CD4-positive, alpha-beta T cell treated with Interleukin-15 for 4 hours (primary cell): ENCODE measurements around the gene FASTK.
A peak's percentile ranks its signal among the peaks of the same experiment; 100 is the strongest.

Experiments
- DNase-seq: peaks from one replicate; pipeline ENCODE4 v3.0.0-alpha.2; 2020; ENCODE audit warnings: low spot score

Gene FASTK, protein sequence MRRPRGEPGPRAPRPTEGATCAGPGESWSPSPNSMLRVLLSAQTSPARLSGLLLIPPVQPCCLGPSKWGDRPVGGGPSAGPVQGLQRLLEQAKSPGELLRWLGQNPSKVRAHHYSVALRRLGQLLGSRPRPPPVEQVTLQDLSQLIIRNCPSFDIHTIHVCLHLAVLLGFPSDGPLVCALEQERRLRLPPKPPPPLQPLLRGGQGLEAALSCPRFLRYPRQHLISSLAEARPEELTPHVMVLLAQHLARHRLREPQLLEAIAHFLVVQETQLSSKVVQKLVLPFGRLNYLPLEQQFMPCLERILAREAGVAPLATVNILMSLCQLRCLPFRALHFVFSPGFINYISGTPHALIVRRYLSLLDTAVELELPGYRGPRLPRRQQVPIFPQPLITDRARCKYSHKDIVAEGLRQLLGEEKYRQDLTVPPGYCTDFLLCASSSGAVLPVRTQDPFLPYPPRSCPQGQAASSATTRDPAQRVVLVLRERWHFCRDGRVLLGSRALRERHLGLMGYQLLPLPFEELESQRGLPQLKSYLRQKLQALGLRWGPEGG

DNA sequence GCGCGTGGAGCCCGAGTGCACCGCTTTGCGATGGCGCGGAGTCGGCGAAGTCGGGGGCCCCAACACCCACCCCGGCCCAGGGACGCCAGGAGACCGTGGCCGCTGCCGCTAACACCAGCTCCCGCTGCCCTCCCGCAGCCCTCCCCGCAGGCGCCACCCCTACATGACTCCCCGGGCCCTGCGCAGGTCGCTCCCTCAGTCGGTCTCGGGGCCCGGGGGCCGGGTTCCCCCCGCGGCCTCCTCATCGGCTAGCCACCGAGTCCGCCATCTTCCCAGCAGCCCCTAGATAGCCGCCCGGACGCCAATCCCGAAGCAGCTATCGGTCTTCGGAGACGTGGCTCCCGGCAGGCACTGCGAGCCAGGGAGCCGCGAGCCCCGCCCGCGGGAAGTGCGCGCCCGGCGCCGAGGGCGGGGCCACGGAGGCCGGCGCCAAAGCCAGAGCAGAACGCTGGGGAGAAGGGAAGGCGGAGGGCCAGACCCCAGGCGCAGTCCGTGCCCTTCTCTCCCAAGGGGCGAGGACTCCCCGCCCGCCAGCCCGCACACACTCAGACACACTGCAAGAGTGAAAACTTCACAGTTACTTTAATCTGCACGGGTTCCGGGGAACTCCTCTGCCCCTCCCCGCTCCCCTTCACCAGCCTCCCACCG, at the start of gene FASTK:
Gene FASTK (minus strand): TSS at position 288 of the 648 bp plus-strand sequence. CDS start 43 bp downstream, at position 245.
- DNase-seq: peak; percentile 87

DNA sequence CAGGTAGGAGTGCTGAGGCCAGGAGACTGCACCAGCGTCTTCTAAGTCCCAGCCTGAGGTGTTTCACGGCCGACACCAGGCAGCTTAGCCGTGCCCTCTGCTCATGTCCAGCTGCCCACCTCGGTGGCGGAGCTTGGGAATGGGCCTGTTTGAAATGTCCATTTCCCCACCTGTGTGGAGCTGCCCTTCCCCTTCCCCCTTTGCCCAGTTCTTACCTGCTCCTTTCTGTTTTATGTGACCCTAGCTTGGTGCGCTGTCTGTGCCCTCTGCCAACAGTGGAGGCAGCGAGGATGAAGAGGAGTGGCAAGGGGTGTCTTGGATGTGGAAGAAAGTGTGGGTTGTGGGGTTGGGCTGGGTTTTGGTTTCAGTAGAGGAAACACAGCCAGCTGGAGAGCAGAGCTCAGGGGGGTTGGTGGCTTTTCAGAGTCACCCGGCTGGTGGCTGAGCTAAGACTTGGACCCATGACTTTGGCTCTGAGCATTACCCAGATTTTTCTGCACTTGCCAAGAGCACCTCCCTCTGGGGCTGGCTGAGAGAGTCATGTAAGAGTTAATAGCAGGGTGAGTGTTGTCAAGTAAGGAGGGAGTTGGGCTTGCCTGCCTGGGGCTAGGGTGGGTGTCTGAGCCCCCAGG, 49.5 kb upstream of the FASTK start:
- no peak for DNase-seq

DNA sequence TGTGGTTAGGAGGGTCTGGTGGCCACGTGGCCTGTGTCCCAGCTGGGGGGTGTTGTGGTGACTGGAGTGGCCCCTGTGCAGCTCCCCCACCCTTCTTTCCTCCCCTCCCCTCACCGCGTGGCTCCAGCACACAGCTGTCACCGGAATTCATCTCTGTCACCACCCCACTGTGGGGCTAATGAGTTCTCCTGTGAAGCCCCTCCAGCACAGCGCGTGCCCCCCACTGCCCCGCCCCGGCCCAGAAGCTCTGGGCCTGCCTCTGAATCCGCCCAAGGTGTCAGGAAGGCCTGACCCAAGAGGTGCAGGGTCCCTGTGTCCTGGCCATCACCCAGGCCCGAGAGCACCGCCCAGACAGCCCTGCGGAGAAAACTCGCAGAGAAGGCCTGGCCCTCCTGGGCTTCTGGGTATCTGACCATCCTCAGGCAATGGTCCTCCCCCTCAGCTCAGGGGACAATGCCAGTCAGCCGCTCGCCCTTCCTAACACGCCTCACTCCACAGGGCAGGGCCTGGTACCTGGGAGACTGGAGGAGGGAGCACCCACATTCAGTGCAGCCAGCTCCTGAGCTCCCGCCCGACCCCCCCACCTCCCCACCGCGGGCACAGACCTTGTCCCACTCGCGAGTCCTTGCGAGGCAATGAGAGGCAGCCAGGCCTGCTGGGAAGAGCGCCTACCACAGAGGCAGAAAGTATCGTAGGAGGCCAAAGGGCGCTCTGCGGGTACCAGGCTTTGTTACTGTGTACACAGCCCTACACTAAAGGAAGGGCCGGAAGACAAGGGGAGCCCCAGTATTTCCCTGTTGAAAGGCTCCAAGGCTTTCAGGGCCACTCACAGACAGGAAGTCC, 48.7 kb upstream of the FASTK start:
- no peak for DNase-seq

DNA sequence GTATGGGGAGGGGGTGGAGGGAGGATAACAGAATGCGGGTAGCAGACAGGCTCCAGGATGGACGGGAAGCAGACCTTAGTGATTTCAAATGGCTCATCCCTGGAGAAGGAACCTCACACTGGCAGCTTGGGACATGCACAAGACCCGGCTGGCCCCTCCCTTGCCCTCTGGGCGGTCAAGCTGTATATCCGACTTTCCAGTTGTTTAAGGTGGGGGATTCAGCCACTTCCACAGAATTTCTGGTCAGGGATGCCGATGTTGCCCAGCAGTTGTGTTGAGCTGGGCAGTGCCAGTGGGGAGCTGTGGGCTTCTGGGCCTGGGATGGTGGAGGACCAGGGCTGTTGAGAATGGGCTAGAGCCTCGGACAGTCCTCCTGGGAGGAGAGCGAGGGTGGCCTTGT, 48.1 kb upstream of the FASTK start:
- DNase-seq: no peak

DNA sequence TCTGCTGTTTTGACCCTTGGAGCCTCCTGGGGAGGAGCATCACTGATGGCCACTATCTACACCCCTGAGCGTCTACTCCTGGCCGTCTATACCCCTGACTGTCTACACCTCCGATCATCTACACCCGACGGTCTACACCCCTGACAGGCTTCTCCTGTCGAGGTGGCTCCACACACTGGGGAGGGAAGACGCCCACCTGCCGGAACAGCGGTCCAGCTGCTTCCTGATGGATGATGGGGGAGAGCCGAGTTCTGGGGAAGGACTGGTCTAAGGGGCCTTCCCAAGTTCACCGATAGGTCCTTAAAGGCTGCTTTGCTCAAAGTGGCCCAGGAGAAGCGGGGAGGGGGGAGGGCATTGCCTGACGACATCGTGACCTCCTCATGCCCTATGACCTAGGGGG, 47.5 kb upstream of the FASTK start:
- no peak for DNase-seq

DNA sequence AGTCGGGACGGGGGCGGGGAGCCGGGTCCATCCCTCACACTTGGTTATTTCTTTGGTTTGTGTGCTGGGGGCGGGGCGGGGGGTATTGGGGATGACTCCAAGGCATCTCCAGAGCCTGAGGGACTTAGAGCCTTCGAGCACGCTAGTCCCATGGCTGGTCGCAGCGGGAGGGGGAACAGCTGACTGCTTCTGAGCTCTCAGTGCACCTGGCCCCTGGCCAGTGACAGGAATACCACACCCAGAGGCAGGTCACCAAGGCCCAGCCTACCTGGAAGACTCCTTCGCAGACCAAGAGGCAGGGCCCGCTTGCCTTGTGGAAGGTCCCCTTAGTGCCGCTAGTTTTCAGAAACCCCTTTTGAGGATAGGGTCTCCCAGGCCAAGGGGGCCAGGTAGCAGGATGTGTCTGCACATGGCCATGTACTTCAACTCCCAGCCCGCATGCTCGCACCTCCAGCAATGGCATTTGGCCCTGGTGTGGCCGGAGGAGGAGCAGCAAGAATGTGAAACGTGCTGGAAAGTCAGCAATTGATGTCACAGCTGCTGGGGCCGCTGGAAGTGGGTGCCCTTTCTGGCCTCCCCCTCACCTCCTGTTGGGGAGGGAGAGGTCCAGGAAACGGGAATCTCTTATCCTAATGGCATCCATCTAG, 46.0 kb upstream of the FASTK start:
- no peak for DNase-seq

DNA sequence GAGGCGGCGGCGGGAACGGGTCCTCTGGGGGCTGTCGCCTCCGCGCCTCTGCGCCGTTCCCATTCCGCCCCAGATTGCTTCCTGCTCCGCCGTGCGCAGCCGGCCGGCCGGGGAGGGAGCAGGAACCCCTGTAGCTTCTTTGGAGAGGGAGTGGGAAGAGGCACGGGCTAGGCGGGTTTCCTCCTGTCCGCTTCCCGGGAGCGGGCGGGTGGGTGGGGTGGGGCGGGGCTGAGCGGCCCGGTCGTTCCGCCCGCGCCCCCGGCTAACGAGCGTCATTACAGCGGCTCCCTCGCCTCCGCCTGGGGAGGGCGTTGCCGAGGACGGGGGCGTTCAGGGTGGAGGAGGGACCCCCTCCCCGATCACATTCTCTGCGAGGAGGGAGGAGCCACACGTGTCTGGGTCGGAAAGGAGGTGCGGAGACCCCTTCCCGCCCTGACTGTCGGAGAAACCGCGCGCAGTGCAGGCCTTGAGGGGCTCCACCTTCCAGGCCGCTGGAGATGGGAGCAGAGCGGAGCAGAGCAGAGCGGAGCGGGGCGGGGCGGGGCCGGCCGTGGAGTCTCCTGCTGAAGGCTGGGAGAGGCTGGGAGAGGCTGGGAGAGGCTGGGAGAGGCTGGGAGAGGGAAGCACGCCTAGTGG, 45.4 kb upstream of the FASTK start:
- DNase-seq: no peak

DNA sequence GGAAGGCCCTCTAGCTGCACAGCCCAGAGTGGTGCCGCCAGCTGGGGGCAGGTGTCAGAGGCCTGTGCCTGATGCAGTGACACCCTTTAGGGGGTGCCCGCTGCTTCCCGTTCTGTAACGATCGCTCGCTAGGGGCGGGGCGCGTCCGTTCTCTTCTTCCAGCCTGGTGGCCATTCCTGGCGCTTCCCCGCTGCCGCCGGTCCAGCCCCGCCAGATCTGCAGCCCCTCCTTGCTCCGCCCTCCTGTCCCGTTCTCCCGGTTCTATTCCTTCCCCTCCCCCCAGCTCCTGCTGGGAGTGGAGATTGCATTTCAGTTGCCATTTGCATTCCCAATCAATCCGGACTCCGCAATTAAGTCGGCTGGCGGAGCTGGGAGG, 44.8 kb upstream of the FASTK start:
- no peak for DNase-seq

DNA sequence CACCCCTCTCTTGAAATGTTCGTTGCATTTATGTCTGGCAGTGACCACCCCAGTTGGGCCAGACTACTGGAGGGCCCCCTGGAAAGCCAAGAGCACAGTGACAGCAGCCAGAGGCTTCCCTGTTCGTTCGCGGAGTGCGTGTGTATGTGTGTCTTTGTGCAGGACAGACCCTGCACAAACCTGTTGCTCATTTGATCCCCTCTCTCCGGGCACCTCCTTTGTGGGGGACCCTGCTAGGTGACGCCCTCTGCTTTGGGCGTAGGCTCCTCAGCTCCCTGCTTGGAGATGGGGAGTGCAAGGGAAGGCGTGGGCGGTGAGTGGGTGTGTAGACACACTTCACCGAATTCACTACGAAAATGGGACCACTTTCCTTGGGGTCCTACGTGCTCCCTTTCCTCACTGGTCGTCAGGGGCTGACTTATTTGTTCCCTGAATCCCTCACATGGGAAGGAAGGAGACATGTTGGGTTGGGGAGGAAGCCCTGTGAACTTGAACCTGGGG, 44.3 kb upstream of the FASTK start:
- DNase-seq: no peak

DNA sequence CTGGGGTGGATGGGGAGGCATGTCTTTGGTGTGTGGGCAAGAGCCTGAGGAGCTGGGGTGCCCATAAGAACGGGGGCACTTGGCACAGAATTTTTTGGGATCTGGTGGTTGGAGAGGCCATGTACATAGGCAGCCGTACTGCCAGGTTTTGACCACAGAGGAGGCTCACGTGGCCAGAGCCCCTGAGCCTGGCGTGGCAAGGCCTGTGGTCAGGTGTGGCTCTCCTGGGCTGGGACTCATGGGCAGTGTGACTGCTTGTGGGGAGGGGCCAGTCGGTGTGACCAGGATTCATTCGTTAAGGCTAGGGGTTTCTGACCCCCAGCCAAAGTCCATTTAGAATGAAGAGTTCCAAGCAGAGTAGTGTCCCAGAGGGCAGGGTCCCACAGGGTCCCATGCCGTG, 43.9 kb upstream of the FASTK start:
- DNase-seq: no peak

DNA sequence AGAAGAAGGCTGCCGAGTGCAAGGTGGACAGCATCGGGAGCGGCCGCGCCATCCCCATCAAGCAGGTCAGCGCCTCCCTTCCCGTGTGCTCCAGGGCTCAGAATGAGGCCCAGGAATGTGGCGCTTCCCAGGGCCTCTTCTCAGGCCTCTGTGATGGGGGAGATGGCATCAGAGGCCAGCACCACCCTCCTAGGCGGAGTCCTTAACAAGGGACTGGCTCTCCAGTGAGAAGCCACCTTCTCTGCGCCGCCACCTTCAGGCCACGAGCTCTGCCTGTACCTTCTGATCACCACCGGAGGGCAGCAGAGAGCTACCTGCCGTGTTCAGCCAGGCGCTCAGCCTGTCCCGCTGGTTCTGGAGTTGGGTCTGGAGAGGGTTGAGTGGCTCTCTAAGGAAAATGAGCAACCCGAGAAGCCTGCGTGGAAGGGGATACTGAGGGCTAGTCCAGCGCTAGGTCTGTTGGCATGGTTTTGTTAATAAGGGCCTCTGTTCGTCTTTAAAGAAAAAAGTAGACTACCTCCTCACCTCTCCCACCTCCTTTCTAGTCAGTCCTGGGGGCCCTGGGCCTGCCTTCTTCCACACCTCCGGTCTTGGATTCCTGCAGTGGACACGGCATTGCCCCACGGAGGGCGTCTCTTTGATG, 43.3 kb upstream of the FASTK start:
- DNase-seq: peak; percentile 84

DNA sequence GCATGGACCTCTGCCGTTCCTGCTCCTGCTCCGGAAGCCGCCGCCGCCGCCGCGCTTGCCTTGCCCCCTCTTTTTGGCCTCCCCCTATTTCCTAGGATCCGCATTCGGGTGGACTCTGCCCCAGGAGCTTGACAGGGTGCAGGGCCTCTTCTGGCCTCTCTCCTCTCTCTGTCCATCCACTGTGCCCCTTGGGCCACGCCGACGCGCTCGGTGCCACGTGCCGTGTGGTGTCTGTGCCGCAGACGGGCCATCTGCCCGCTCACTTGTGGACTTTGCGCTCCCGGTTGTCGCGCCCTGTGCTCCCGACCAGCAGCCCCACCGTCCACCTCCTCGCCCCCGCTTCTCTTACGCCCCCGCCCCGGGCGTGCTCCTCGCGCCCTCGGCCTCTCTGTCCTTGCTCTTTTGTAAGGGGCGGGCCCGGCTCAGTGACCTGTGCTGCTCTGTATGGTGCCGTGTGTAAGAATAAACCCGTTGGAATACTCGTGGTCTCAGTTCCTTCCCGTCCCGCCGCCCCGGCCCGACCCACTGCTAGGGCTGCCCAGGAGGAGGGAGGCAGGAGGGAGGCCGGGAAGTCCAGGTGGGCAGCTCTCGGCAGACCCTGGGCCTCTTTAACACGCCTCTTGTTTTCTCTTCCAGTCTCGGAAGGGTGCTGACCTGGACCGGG, 42.7 kb upstream of the FASTK start:
- DNase-seq: no peak

DNA sequence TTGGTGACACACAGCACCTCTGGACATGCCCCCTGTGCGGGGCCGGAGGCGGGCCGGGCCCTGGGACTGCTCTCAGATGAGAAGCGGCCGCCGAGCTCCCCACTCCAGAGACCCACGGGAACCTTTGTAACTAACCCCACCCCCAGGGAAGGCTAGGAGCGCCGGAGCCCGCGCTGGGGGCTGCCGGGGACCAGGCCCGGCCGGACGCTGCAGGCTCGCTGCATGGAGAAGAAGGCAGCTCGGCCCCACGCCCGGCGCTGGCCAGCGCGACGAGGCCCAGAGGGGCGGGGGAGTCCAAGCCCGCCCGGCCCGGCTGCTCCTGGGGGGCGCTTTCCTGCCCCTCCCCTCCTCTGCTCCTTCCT, 42.2 kb upstream of the FASTK start:
- no peak for DNase-seq

DNA sequence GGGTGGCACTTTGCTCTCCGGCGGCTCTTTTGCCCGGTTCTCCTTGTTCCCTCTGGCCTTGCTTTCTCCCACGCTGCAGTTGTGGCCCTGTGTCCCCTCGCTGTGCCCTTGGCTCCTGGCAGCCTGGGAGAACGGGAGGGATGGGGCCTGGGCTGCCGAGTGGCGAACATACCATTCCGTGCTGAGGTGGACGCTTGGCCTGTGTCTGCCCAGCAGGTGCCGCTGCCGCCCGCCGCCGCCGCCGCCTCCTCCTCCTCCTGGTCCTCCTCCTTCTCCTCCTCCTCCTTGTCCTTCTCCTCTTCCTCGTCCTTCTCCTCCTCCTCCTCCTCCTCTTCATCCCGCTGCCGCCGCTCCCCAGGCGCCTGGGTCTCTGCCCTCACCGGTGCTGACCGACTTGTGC, 41.7 kb upstream of the FASTK start:
- DNase-seq: no peak

DNA sequence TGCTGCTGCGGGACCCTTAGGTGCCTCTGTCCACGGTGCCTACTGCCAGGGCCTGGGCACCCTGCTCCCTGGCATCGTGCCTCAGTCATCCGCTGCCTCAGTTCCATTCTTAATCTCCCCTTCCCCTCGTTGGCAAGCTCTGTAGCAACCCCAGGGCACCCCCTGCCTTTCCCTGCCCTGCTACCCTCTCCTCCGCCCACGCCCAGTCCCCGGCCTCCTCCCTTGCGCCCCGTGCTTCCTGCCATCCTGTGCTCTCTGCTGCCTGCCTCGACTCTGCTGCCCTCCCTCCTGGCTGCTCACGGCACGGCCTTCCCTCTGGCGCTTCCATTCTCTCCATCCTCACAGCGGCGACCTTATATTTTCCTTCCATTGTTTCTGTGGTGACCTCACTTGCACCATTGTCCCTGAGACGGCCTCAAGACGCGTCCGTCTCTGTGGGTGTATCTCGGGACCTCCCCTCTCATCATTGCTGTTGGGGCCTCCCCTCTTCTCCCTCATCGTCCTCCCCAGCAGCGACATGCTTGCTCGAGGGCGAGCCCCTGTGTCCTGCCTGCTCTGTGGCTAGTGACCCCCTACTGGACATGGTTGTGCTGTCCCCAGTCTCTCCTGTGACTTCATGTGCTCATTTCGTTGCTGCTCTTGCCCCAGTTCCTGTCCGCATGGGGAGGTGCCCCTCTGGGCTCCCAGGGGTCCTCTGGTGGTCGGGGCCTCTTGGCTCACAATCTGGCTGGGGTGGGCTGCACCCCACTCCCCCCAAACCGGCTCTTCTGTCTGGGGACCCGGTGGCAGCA, 41.0 kb upstream of the FASTK start:
- no peak for DNase-seq

DNA sequence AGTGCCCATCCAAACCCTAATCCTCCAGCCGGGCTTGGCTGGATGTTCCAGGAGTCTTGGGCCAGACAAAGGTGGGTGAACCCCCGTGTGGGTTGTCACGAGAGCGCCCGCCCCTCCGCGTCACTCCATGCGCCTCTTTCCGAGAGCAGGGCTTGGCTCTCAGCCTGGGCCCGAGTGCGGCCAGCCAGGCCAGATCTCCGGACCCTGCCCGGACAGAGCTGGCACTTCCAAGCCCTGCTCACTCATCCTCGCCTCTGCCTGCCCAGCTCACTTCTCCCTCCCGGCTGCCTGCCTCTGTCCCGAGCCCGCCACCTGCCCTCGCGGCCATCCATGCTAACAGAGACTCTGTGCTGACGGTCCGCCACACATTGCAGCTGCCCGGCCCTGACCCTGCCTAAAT, 40.3 kb upstream of the FASTK start:
- DNase-seq: no peak

DNA sequence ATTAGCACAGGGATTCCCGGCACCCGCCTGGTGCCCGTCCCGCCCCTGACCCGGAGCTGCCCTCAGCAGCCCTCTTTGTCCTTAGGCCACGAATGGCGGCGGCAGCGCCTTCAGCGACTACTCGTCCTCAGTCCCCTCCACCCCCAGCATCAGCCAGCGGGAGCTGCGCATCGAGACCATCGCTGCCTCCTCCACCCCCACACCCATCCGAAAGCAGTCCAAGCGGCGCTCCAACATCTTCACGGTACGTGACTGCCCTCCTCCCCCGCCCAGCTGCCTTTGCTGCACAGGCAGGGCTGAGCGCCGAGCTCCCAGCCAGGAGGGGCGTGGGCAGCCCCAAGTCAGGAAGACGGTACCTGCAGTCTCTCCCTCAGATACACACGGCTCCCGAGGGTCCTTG, 39.3 kb upstream of the FASTK start:
- DNase-seq: no peak

DNA sequence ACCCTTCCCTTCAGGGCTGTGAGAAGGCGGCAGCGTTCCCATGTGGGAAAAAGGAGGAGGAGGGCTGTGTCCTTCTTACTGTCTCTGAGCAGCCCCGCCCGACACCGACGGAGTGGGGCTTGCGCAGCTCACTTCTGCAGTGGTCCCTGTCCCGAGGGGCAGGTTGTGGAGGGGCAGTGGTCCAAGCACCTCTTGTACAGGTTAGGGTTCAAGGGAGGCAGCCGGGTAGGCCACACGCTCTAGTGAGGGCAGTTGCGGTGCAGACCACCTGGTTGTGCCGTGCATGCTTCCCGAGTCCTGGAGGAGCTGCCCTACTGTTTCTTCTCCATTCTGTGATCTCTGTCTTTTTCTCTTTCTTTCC, 38.4 kb upstream of the FASTK start:
- no peak for DNase-seq
